Stimulated activated CD4-positive, alpha-beta T cell treated with anti-CD3 and anti-CD28 coated beads, Interleukin-2, amount 100 ng/mL, for 48 hours (primary cell): ENCODE data around the gene MRPL38.
A peak's percentile ranks its signal among the peaks of the same experiment; 100 is the strongest.
"Not testable (repeated sequence)": the region's sequence is repeated elsewhere in the genome, so short reads cannot be mapped to it uniquely, and the experiment has no call there.

Experiments used
- DNase-seq, 2 donors: peaks; one replicate each; pipeline ENCODE4 v3.0.0-alpha.2; 2020

The MRPL38 gene

GRCh38 chr17:75895370-75896155, 9.1 kb downstream of the MRPL38 start:
- DNase-seq = no peak

GRCh38 chr17:75894049-75894733, 10.5 kb downstream of the MRPL38 start:
- no peak for DNase-seq

DNA sequence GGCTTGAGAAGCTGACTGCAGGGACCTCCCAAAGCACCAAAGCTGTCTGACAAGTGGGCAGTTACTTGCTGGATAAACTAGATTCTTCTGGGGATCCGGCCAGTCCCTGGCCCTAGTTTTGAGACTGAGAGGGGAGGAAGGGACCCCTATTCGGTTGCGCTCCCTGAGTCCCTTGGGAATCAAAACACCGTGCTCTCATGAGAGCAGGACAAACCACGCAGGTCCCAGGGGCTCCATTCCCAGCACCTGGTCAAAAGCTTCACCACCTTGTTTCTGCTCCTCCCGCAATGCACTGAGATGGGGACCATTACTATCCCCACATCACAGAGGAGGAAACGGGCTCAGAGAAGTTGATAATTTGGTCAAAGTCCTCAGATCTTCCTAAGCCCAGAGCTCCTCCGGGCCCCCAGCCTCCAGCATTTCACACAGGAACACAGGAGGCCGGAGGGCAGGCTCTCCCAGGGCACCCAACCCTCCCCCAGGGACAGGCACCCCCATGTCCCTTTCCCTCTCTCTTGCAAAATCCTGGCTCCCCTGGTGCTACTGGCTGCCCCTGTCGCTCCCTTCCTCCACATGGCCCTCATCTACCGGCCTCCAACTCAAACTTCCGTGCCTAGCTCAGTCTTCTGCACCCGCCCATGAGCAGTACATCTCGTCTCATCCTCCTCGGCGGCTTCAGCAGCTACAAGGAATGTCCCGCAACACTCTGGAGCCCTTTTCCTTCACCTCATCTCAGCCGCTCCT, 11.2 kb downstream of the MRPL38 start:
- no peak for DNase-seq

DNA sequence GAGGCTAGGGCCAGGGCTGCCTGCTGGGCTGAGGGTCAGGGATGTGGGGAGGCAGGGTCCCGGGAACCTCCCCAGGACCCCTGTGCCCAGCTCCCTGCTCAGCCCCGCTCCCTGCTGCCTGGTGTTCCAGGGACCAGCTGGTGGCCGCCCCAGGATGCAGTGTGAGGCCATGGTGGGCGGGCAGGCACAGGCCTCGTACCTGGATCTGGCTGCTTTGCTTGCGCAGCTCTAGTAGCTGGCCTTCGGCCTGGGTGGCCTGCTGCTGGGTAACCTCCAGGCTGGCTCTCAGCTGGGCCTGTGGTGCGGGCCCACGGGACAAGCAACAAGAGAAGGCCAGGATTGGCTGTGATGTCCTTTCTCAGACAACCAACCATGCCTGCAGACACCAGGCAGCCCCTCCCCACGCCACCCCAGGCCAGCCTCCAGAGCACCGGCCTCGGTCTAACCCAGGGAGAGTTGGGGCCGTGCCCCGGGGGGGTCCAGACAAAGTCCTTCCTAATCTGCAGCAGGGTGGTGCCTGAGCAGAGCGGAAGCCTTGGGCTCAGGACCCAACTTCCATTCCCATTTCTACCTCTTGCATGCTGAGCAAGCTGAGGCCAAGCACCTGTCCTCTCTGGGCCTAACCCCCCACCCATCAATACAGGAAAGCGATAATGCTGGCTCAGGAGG, 12.0 kb downstream of the MRPL38 start:
- no peak for DNase-seq

- DNase-seq = no peak
These were observed 12.8 kb downstream of the MRPL38 start for GRCh38 chr17:75891605-75892555.

- DNase-seq = no peak
These were observed 13.6 kb downstream of the MRPL38 start for GRCh38 chr17:75891022-75891604.

DNA sequence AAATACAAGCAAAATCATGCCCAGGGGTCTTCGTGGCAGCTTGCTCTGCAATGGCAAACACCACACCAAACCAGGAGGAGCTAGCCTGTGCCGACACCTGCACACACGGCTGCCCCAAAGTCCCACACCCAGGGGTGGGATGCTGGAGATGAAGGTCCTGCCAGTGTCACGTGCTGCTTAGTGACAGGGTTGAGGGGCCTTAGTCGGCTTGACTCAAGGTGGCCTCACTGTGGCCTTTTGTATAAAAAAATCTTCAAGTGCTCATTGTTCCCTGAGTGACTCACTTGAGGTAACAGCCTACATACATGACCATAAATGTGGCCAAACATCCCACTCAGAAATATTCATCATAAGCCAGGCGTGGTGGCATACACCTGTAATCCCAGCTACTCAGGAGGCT, 15.2 kb downstream of the MRPL38 start:
- no peak for DNase-seq

DNA sequence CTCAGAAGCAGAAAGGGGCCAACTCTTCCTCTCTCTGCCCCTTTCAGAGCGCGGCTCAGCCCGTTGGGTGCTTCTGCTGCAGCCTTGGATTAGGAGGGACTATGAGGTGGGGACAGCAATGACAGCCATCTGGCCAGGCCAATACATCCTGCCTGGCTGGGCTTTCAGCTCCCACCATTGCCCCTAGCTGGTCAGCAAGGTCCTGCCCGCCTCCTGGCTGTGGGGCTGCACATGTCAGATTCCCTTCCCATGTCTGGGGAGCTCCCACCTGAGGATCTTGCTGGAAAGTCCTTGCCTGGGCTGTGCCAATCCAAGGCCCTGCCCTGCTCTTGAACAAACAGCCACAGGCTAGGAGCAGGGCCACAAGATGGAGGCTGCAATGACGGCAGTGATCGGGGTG, 16.2 kb downstream of the MRPL38 start:
- no peak for DNase-seq

- DNase-seq = not testable (repeated sequence)
These were observed 18.8 kb downstream of the MRPL38 start for GRCh38 chr17:75885860-75886259.

- no peak for DNase-seq
These were observed 19.3 kb downstream of the MRPL38 start for GRCh38 chr17:75885431-75885830.

DNA sequence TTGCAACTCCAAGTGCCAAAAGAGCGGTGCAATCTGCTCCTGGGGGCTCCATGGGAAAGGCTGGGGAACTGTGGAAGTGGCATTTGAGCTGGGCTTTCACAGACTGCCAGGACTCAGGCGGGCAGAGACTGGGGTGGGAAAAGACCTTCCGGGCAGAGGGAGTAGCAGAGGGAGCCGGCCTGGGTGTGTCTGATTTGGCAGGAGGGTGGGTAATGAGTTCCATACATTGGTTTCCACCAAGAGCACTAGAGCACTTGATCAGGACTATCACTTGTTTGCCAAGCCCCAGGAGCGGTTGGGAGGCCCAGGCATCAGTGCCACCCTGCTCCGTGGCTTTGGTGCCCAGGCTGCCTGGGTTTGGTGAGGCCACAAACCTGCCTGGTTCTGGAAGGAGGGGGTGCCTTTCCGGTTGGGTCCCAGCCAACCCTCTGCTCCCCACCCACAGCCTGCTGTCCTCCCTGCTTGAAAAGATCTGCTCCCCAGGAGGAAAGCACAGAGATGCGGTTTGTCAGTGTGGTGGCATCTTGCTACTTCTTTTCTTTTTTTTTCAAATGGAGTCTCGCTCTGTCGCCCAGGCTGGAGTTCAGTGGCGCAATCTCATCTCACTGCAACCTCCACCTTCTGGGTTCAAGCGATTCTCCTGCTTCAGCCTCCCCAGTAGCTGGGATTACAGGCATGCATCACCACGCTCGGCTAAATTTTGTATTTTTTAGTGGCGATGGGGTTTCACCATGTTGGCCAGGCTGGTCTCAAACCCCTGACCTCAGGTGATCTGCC, 22.8 kb downstream of the MRPL38 start:
- DNase-seq = no peak

DNA sequence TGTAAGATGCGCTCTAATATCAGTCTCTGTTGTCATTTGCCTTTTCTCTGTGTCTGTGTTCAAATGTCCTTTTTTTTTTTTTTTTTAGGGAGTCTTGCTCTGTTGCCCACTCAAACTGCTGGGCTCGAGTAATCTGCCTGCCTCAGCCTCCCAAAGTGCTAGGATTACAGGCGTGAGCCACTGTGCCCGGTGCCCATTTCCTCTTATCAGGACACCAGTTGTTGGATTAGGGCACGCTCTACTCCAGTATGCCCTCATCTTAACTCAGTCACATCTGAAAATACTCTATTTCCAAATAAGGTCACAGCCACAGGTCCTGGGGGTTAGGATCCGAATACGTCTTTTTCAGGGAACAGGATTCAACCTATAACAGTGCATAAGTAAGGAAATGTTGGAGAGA, 24.4 kb downstream of the MRPL38 start:
- no peak for DNase-seq

GRCh38 chr17:75878174-75878998, 26.3 kb downstream of the MRPL38 start, which contains the start of gene TRIM47:
Gene TRIM47, minus strand, starts transcription at chr17:75878581. Its CDS starts 33 bp downstream, at chr17:75878548.
- DNase-seq = no peak

DNA sequence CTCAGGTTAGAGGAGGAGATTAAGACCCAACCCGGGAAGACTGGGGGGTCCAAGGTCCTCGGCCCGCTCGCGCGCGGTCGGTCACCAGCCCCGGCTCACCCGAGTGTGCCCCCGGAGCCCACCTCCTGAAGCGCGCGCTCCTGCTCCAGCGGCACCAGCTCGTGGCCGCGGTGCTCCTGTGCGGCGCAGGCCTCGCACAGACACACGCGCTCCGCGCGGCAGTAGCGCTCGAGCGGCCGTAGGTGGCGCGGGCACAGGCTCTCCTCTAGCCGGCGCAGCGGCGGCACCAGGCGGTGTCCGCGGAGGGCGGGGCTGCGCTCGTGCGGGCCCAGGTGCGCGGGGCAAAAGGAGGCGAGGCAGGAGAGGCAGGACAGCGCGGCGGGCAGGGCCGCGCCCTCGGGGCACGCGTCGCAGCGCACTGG, 26.9 kb downstream of the MRPL38 start:
- peak; percentile 58 to 66 for DNase-seq

- peak in 1 of 2 donors; percentile 38 for DNase-seq
These were observed 27.5 kb downstream of the MRPL38 start for GRCh38 chr17:75876938-75877751.

DNA sequence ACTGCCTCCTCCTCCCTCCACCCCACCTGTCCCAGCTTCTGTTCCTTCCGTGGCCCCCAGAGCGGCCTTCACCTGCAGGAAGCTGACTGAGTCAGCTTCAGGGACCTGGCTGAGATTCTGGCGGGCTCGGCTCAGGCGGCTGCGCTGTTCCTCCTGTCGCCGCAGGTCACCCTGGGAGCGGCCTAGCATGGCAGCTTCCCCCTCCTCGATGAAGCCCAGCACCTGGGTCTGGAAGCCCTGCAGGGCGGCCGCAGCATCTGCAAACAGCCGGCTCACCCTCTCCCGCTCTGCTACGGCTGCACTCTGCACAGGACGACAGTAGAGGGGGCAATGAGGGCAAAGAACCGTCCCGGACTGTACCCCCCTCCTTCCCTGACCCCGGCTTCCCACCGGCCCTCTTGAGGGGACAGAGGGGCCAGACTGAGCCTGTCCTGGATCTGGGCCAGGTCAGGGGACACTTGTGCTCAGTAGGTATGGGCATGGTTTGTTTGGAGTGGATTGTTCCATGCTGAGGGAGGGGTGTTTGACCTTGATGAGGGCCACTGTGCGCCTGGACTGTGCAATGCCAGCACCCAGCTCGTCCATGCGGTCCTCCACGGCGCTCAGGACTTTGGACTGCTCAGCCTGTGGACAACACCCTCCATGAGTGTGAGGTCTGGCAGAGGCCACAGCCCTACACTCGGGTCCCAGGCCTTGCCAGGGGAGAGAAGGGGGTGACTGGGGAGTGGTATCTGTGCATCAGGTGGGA, 28.3 kb downstream of the MRPL38 start:
- DNase-seq = peak in 1 of 2 donors; percentile 61

GRCh38 chr17:75875940-75876189, 28.8 kb downstream of the MRPL38 start:
- DNase-seq = no peak
